ENCODE data around the gene IMPG2.

The IMPG2 gene

DNA sequence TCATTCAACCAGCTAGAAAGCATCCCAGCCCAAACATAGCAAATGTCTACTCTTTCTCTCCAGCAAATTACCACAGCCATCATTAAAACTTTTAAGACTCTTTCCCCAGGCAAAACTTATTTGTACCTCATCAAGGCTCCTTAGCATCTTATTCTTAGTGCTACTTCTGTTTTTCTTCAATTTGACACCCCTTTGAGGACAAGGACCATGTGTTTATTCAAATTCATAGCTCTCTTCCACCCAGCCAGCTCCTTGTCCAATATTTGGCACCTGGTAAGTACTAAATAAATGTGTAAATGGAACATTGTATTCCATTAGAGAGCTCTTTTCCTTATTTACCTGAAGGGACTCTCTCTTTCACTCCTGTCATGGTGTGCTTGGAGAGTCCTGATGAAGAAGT lies 89.8 kb downstream of the IMPG2 start:
- DNase-seq: no peak

DNA sequence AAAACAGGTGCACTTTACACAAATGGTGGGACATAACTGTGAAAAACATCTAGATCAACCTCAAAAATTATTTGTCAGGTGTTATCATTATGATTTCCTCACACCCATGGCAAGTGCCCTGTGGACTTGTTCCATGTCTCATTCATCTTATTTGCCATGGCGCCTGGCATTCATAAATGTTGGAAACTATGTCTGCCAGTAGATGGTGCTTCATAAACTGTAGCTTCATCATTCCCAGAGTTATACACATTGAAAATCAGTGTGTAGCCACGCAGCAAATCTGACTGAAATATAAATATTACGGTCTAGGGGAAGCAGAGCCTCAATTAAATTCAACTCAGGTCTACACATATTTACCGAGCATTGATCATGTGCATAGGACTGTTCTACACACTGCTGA lies 90.7 kb downstream of the IMPG2 start:
- DNase-seq: no peak

DNA sequence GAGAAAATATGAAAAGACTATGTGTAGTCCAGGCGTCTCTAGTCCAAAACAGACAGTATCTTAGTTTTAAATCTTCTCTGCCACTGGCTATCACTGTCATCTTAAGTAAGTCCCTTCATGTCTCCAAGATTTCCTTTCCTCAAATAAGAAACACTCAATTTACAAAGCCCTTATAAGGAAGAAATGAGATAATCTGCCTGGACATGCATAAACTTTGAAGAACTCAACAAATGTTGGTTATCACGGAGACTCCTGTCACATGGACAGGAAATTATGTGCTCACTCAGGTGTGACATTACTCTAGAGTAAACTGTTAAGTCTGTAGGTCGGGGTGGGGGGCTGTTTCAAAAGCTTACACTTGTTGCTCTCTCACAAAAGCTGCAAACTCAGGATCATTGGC lies 91.9 kb downstream of the IMPG2 start:
- DNase-seq: no peak

DNA sequence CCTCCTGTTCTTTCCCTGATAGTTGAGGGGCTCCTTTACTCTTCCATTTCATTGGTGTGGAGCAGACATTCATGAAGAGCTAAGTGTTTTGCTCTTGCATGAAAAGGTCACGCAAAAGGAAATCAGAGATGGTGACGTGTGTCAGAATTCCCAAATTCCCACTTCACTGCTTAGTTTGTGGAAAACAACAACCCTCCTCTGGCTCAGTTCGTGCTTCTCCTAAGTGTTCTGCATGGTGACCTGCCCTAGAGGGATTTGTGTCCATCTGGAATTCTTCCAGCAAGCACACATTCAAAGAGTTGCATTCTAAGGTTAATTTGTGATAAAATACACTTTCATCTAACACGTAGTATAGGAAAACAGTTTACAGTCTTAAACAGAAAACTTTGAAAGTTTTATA lies 95.6 kb downstream of the IMPG2 start:
- DNase-seq: no peak

DNA sequence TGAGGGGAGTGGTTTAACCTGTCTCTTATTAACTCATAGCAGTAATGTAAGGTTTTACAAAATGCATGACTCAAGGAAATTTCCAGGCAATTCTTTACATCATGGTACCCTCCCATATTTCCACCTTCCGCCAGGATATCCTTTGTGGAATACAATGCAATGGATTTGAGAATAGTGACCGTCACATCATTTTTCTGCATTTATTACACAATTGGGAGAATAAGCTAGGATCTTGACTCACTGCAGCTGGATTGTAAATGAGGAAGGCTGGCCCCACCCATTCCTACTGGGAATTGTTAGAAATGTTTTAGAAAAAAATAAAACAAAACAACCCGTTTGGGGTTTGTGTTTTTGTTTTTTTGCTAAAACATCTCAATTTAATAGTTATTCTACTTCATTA lies 97.4 kb downstream of the IMPG2 start:
- DNase-seq: no peak

DNA sequence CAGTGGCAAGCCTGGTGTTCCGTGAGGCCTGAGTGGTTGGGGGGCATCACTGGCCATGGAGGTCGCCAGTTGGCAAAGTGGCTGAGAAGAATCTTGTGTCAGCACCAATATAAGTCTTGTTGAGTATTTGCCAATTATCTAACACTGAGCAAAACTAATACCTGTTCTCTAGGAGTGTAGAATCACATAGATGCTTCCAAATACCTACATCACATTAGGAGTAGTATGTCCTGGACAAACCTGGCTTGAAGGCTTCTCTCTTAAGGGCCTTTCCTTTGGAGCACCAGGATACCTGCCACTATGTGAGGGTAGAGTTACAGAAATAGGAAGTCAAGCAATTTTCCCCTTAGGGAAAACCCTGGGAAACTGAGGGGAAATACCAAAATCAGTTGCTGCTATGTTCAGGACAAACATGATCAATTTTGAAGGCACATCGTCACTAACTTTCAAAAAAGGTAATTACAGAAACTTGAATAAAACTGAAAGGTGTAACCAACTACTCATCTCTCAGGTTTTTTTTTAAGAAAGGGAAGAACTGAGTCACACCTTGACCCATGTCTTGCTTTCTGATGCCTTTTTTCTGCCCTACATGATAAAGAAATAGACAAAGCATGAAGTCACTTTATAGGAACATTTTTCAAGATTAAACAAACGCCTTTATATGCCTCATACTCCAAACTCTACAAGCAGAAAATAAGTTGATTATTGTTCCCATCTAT lies 100.4 kb downstream of the IMPG2 start:
- DNase-seq: no peak

DNA sequence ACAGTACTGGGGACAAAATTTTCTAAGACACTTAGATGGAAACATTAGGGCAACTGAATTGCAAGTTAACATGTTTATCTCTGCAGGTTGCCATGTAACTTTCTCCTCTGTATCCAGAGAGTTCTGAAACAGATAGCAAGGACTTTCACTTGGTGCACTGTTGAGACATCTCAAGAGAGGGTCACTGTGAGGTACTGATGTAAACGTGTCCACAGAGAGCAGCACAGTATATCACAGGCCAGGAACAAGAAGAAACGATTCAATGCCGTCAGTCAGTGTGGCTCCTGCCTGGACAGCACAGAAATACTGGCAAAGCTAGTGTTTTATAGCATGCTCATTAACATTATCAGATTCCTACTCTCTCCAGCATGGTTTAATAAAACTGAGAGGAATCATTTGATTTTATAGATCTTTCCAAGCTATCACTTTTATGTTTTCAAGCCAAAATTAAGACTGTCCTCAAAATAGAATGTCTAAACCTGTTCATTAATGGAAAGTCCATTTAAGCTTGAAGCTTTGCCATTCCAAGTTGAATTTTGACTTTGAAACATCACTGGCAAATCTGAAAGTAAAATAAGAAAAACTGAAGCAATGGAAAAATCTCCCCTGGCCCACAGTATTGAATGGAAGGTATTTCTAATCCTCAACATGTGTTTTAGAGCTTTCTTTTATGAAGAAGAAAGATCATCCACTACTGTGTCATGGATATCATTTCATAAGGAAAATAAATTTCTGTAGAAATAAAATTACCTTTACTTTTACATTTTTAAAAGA lies 102.7 kb downstream of the IMPG2 start:
- no peak for DNase-seq

DNA sequence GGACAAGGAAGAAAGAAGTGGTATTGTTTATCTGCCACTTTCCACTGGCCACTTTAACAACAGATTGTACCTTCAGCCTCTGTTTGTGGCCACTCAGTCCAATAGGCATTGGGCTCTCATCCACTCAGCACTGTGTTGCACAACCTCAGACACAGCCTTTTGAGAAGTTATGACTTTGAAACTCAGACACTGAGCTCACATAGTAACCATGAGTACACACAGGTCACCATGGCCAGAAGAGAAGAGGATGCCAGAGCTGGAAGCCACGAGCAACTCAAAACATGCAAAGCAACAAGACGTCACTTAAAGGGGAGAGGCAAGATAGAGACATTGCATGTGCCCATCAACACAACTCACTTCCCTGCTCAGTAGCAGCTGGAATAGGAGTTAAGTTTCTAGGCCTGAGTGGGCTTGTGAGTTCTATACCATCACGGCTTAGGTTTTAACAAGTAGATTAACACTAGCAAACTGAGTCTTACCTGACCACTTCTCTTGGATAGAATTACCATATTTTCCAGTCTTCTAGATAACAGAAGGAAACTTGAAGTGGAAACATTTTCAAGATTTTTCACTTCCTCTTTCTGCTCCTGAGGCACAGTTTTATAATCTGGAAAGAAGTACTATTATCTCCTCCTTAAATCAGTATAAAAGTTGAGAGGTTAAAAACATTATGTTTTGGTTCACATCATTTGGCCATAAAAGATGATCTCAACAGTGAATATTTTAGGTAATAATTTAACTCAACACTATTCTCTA lies 103.5 kb downstream of the IMPG2 start:
- DNase-seq: no peak

DNA sequence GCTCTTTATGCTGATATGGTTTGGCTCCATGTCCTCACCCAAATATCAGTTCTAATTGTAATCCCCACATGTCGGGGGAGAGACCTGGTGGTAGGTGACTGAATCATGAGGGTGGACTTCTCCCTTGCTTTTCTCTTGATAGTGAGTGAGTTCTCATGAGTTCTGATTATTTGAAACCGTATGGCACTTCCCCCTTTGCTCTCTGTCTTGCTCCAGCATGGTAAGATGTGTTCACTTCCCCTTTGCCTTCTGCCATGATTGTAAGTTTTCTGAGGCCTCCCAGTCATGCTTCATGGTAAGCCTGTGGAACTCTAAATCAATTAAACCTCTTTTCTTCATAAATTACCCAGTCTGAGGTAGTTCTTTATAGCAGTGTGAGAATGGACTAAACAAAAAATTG lies 107.6 kb downstream of the IMPG2 start:
- DNase-seq: no peak

DNA sequence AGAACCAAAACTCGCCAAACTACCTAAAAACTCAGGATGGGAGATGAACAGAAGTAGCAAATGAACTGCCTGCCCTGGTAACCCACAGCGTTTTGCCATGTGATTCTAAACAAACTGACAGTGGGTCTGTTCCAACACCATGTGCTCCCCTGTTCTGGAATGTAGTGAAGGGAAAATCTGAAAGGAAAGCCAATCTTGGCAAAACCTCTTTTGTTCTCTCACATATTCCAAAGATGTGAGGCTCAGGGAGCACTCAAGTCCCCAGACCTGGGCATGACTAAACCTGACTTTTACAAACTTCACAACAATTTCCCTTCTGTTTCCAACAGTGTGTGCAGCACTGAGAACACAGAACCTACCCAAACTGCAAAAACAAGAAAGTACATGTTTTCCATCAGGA lies 116.1 kb downstream of the IMPG2 start:
- DNase-seq: no peak

DNA sequence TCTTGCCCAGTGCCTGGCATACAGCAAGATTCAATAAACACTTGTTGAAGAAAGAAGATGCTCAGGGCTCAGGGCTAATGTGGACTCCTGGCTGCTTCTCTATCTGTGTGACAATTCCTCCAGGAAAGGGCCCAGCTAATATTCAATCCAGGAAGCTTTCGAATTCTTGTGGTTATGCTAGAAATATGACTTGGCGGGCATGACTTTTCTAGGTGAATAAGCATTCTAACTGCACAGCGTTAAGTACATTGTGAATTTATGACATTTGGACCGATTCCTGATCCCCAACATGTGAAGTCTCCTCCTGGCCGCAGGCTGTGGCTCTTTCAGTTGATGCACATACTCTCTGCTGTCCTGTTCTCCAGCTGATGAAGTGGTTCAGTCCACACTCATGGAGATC lies 117.0 kb downstream of the IMPG2 start:
- DNase-seq: no peak

DNA sequence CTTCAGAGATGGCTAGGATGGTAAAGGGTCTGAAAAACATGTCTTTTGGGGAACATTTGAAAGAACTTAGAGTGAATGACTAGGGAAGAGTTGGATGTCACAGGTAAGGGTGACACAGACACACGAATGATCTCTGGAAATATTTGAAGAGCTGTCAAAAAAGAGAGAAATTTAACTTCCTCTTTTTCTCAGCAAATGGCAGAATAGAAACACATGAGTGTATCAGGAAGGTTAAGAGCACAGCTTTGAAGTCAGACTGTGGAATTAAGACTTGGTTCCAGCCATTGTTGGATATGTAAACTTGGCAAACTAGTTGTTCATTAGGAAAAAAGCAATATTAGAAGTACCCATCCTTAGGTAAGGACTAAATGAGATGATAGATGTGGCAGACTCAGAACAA lies 117.7 kb downstream of the IMPG2 start:
- DNase-seq: no peak

DNA sequence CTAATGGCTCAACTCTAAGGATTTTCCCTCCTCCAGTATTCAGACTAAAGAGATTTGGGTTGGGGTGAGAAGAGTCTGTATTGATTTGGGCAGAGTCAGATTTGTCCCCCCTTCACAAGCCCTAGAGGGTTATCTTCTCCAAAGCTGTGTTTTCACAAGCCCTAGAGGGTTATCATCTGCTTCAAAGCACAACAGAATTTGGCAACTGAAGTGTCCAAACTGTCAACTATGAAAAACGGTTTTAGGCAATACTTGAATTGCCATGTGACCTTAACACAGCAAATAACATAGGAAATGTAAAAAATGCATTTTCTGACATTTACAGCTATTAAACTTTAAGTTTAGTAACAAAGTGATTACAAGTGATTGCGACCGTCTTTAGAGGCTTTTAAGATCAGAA lies 119.9 kb downstream of the IMPG2 start:
- DNase-seq: no peak

DNA sequence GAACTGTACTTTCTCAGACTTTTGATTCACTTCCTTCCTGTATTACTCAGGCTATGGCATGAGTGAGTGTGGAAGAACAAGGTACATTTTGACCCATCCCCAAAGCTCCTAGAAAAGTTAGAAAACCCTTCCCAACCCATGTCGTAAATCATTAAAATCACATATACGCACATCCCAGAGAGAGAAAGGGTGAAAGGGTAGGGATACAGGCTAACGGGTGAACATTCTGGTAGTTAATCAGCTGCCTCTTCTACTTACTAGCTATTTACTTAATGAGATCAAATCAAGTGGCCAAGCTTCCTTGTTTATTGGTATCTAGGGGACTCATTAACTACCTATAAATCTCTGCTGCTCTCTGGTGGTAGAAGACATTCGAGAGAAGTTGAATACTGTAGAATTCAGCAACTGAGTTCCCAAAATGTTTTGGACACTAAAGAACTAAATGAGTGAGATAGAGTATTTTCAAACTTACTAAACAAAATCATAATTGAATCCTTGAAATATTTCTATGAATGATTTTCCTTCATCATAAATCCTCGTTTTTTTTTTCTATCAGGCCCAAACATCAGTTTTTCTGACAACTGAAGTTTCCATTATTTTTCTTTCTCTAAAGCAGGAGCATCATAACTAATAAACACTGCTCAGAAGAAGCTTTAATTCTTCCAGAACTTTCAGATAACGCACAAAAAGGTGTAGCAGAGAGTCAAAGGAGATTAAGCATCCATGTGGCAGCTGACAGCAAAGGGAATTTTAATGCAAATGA lies 124.2 kb downstream of the IMPG2 start:
- no peak for DNase-seq

DNA sequence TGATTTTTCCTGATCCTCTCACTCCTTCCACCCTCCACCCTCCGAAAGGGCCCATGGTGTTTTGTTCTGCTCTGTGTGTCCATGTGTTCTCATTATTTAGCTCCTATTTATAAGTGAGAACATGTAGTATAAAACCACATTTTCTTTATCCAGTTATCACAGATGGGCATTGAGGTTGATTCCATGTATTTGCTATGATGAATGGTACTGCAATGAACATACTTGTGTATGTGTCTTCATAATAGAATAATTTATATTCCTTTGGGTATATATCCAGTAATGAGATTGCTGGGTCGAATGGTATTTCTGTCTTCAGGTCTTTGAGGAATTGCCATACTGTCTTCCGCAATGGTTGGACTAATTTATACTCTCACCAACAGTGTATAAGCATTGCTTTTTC lies 126.0 kb downstream of the IMPG2 start:
- DNase-seq: no peak

DNA sequence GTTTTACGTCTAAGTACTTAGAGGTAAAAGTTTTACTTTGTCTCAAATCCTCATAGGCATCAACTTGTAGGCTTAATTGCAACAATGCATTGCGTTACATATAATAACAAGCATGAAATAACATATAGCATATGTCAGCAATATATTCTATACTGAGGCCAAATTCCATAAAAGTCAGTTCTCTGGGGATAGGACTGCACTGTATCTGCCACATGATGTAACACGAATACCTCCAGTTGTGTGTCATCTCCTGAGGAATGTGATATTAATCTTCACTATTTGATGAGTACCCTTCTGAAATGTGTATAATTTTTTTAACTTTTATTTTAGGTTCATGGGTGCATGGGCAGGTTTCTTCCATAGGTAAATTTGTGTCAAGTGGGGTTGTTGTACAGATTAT lies 126.4 kb downstream of the IMPG2 start:
- no peak for DNase-seq

DNA sequence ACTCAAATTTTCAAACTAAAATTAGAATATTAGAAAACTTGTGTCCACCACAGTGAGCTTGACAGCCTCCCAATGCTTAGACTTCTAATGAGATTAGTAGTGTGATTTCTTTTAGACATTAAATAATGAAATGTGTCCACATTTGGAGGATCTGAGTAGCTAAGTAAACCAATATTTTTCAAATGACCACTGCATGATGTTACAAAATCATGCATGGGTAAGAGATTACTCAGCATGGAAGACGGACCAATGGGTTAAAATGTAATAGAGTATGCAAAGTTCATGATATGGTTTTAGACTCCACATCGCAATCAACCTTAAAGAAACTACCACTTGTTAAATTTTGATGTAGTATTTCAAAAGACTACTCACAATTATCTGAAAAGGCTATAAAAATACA lies 130.6 kb downstream of the IMPG2 start:
- DNase-seq: no peak

DNA sequence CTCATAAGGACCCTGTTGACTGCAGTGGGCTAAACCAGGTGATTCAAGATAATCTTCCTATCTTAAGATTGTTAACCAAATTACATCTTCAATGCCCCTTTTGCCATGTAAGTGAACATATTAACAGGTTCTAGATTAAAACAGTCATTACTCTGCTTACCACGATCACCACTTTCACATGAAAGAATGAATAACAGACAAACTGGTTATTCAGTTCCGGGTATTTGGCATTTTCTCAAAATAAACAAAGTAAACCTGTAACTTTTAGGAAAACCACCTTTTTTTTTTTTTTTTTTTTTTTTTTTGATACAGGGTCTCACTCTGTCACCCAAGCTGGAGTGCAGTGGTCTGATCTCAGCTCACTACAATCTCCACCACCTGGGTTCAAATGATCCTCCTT lies 131.2 kb downstream of the IMPG2 start:
- DNase-seq: no peak

DNA sequence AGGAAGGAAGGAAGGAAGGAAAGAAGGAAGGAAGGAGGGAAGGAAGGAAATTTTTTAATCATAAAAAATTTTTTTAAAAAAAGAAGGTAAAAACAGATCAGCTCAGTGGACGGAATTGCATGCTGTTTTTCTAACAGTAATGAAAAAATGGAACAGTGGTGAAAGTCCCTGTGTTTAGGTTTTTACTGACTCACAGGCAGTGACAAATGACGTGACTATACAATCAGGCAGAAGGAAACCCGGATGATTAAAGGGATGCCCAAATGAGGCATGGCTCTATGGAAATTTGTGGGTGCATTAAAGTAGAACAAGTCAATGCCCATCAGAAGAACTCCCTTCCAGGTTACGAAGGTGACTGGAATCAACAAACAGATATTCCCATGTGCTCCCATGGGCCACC lies 135.0 kb downstream of the IMPG2 start:
- no peak for DNase-seq

DNA sequence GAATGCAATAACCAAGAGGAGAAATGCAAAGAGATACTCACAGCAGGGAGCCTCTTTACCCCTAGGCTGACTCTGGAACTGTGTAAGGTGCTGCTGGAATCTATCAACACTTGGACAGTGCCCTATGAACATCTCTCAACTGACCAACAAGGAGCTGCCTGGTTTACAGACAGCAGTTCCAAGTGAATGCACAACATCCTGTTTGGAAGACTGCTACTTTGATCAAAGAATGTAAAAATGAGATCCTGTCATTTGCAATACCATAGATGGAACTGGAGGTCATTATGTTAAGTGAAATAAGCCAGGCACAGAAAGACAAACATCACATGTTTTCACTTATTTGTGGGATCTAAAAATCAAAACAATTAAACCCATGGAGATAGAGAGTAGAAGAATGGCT lies 136.3 kb downstream of the IMPG2 start:
- DNase-seq: no peak

DNA sequence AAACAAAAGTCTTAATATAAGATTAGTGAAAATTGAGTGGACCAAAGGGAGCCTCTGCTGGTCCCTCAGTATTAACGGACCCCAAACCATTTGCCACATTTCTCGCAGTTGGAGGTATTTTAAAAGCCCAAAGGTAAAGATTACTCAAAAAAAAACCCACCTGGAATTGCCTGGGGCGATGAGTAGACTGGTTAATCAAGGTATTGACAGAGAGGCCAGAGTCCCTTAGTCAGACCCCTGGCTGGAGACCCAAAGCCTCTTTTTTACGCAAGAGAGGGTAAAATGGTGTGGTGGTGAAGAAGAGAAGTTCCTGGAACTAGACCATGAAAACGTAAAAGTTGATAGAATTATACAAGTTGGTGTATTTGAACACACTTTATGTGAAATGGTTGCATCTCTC lies 137.2 kb downstream of the IMPG2 start:
- no peak for DNase-seq

DNA sequence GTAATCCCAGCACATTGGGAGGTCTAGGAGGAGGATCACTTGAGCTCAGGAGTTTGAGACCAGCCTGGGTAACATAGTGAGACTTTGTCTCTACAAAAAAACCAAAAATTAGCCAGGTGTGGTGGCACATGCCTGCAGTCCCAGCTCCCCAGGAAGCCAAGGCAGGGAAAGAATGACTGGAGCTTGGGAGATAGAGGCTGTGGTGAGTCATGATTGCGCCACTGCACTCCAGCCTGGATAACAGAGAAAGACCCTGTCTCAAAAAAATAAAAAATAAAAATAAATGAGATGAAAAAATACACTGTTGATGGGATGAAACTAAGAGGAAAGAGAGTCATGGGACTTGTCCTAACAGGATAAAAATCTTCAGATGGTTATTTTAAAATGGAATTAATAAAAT lies 137.6 kb downstream of the IMPG2 start:
- no peak for DNase-seq

DNA sequence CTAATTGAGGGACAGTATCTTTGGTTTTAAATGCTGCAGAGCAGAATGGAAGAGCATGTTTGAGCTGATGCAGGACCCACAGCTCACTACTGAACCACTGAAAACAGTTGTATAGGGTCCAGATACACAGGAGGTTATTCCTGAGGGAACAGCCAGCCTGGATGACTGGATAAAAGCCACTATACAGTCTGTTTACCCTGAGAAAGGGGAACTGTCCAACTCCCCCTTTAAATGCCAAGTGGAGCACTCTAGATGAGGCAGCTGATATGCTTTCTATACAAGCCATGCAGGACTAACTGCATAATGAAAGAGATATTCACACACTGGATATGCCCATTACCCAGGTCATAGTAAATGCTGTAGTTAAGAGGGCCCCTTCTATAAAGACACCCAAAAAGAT lies 138.6 kb downstream of the IMPG2 start:
- no peak for DNase-seq
